ENCODE data around the gene BCL6. TPM values are rescaled to one million over a fixed set of nuclear protein-coding genes. Genes with fewer than 3 reads are reported as not detected.
A peak's percentile ranks its signal among the peaks of the same experiment; 100 is the strongest.

BCL6 gene
- total RNA-seq, 1 experiment from 2014 or later = 35.1 TPM

DNA sequence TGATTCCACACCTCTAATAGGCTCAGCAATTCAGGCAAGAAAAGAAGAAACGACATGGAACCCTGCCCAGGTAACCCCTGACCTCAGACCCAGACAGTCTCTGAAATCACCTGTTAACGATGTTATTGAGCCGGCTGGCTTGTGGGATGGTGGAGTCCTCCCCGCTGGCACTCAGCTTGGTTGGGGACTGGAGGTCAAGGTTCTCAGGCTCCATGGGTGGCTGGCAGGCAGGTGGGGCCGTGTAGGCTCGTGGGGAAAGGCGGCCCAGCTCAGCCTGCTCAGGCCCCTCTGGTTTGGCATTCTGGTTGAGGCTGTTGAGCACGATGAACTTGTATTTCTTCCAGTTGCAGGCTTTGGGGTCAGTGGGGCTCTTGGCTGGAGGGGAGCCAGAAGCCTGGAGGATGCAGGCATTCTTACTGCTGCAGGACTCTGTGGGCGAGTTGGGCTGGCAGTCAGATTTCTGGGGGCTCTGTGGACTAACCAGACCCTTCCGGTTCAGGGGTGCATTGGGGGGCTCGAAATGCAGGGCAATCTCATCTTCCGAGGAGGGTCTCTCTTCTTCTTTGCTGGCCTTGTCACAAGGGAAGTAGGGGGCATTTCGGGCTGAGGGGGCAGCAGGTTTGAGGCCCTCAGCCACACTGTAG, 16.2 kb downstream of the BCL6 start:
- H3K4me3 Mint-ChIP-seq (ENCODE audit: low read depth, unreplicated experiment) = no peak overlapping the region
- H3K36me3 Mint-ChIP-seq (ENCODE audit: insufficient read depth, unreplicated experiment) = peaks cover 24% of the 10 kb centered on the region
- intact Hi-C loops (cut with micrococcal nuclease; ENCODE audit: unreplicated experiment) = no loop called here
- no peaks in the 10 kb centered on the region for H3K27me3 Mint-ChIP-seq (ENCODE audit: unreplicated experiment)
- H3K4me1 Mint-ChIP-seq (ENCODE audit: low read depth, unreplicated experiment) = no peaks in the 10 kb centered on the region
- CTCF ChIA-PET = no interaction called here
- H3K9me3 Mint-ChIP-seq (ENCODE audit: low read depth, unreplicated experiment) = no peaks in the 10 kb centered on the region
- H3K27ac Mint-ChIP-seq (ENCODE audit: unreplicated experiment) = no peak overlapping the region
- no peak for DNase-seq
- TF ChIP-seq CTCF (IDR thresholded peaks at IDR 0.05; ENCODE audit: unreplicated experiment) = no peak
- BruUV-seq (replicated peaks) = no TSS peak

DNA sequence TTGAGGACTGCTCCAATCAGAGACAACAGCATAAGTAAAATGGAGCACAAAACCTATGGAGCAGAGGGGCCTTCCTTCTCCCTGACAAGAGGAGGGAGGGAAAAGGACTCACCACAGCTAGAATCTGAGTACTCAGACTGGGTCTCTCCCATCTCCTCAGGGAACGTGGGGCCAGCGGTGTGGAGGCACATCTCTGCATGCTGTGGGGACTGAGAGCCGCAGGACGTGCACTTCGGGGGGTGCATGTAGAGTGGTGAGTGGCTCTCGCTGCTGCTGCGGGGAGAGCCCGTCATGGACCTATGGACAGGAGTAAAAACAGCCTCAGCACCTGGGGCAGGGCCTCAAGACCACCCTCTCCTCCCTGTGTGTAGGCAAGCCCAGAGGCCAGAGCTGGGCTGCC, 17.0 kb downstream of the BCL6 start:
- no peaks in the 10 kb centered on the region for H3K9me3 Mint-ChIP-seq (ENCODE audit: low read depth, unreplicated experiment)
- no TSS peak for BruUV-seq (replicated peaks)
- DNase-seq = no peak
- no peaks in the 10 kb centered on the region for H3K4me1 Mint-ChIP-seq (ENCODE audit: low read depth, unreplicated experiment)
- TF ChIP-seq CTCF (IDR thresholded peaks at IDR 0.05; ENCODE audit: unreplicated experiment) = no peak
- H3K36me3 Mint-ChIP-seq (ENCODE audit: insufficient read depth, unreplicated experiment) = peaks cover 24% of the 10 kb centered on the region
- CTCF ChIA-PET = no interaction called here
- H3K4me3 Mint-ChIP-seq (ENCODE audit: low read depth, unreplicated experiment) = no peak overlapping the region
- no peak overlapping the region for H3K27ac Mint-ChIP-seq (ENCODE audit: unreplicated experiment)
- intact Hi-C loops (cut with micrococcal nuclease; ENCODE audit: unreplicated experiment) = no loop called here
- H3K27me3 Mint-ChIP-seq (ENCODE audit: unreplicated experiment) = no peaks in the 10 kb centered on the region

DNA sequence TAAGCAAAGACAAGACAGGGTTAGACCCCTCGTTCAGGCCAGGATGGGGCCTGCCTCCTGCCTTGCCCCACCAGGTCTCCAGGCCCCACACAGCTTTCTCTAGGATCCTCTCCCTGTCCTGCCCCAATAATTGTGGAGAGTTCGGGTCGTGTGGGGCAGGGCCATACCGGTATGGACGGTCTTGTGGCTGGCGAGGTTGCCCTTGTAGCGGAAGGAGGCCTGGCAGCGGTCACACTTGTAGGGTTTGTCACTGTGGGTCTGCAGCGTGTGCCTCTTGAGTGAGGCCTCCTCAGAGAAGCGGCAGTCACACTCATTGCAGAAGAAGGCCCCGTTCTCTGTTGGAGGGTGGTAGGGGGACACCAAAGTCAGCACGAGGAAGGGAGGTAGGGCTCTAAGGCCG, 18.7 kb downstream of the BCL6 start:
- CTCF ChIA-PET = no interaction called here
- no TSS peak for BruUV-seq (replicated peaks)

GRCh38 chr3:187725653-187726370, 19.5 kb downstream of the BCL6 start:
- intact Hi-C loops (cut with micrococcal nuclease; ENCODE audit: unreplicated experiment) = no loop called here
- no peak overlapping the region for H3K4me3 Mint-ChIP-seq (ENCODE audit: low read depth, unreplicated experiment)
- H3K4me1 Mint-ChIP-seq (ENCODE audit: low read depth, unreplicated experiment) = no peaks in the 10 kb centered on the region
- H3K27ac Mint-ChIP-seq (ENCODE audit: unreplicated experiment) = peak overlapping the region; percentile 24
- no TSS peak for BruUV-seq (replicated peaks)
- H3K9me3 Mint-ChIP-seq (ENCODE audit: low read depth, unreplicated experiment) = no peaks in the 10 kb centered on the region
- TF ChIP-seq CTCF (IDR thresholded peaks at IDR 0.05; ENCODE audit: unreplicated experiment) = no peak
- H3K27me3 Mint-ChIP-seq (ENCODE audit: unreplicated experiment) = no peaks in the 10 kb centered on the region
- no peak for DNase-seq
- H3K36me3 Mint-ChIP-seq (ENCODE audit: insufficient read depth, unreplicated experiment) = peaks cover 24% of the 10 kb centered on the region
- CTCF ChIA-PET = no interaction called here

More for the DNA sequence above, 18.7 kb downstream of the BCL6 start:
- no peaks in the 10 kb centered on the region for H3K27me3 Mint-ChIP-seq (ENCODE audit: unreplicated experiment)
- H3K4me3 Mint-ChIP-seq (ENCODE audit: low read depth, unreplicated experiment) = no peak overlapping the region
- H3K9me3 Mint-ChIP-seq (ENCODE audit: low read depth, unreplicated experiment) = no peaks in the 10 kb centered on the region
- intact Hi-C loops (cut with micrococcal nuclease; ENCODE audit: unreplicated experiment) = no loop called here
- H3K27ac Mint-ChIP-seq (ENCODE audit: unreplicated experiment) = peak overlapping the region; percentile 24
- H3K4me1 Mint-ChIP-seq (ENCODE audit: low read depth, unreplicated experiment) = no peaks in the 10 kb centered on the region
- peaks cover 24% of the 10 kb centered on the region for H3K36me3 Mint-ChIP-seq (ENCODE audit: insufficient read depth, unreplicated experiment)
- TF ChIP-seq CTCF (IDR thresholded peaks at IDR 0.05; ENCODE audit: unreplicated experiment) = no peak
- DNase-seq = no peak

Measured in Calu3 (cell line).